RWPE1 (cell line): Measurements from ENCODE around the gene TIMM17B.
A peak's percentile ranks its signal among the peaks of the same experiment; 100 is the strongest.
"Not testable (repeated sequence)": the region's sequence is repeated elsewhere in the genome, so short reads cannot be mapped to it uniquely, and the experiment has no call there.

ENCODE experiments used
- CTCF ChIA-PET: fragments of 350-600 bp; sonication (Branson Sonifier 250); formaldehyde crosslinking; extraction: SDS; loops from one replicate; lab custom pipeline; 2021; lab: Yijun Ruan, JAX
- POLR2A ChIA-PET: fragments of 400-600 bp; formaldehyde crosslinking; extraction: SDS; loops from one replicate; lab custom pipeline; 2020; ENCODE audit warnings: antibody characterized with exemption; ENCODE audit not compliant: low non-redundant PET; lab: Yijun Ruan, JAX
- DNase-seq: peaks from one replicate; pipeline ENCODE4 v3.0.0; 2012; ENCODE audit warnings: low spot score
- H3K27ac ChIP-seq: fragments of 450-650 bp; 2 replicates; pipeline ENCODE4 v1.5.1; 2017
- CTCF ChIP-seq: fragments of 450-650 bp; conservative IDR thresholded peaks from 2 replicates; pipeline ENCODE4 v1.5.1; 2017; ENCODE audit warnings: low read depth, mild to moderate bottlenecking

TIMM17B gene

GRCh38 chrX:48864210-48864609, 33.4 kb downstream of the TIMM17B start:
- no peak for DNase-seq
- CTCF ChIA-PET = interaction anchor here (0.7 kb wide), 1 partner anchor 1784 kb away, joined by 4 read pairs; no protein-coding TSS in a partner anchor
- no peak overlapping the region for H3K27ac ChIP-seq
- TF ChIP-seq CTCF = no peak
- POLR2A ChIA-PET = no interaction called here

GRCh38 chrX:48854898-48855297, 42.7 kb downstream of the TIMM17B start:
- peak; percentile 38 for TF ChIP-seq CTCF
- H3K27ac ChIP-seq = no peak overlapping the region
- ChIA-PET POLR2A (no interaction called here), CTCF (no interaction called here)
- DNase-seq = no peak

DNA sequence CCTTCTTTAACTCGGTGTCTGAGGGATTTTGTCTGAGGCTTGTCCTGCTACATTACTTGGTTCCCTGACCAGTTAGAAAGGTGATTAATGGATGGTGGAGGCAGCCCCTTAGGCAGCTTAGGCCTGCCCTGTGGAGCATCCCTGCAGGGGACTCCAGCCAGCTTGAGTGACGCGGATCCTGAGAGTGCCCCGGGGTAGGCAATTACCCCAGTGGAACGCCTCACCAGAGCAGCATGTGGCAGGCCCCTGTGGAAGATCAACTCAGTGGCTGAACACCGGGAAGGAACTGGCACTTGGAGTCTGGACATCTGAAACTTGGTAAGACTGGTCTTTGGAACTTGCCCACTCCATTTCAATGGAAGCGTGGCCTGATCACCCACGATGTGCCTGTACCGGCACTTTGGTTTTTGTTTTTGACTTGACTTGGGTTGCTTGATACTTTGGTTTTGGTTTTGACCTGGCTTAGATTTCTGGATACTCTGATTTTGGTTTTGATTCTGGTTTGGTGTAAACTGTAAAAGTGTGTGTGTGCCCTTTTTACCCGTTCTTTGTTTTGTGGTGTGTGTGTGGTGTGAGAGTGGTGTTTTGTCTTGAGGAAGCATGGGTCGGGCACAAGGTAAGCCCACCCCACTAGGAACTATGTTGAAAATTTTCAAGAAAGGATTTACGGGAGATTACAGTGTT, 43.3 kb downstream of the TIMM17B start:
- POLR2A ChIA-PET, CTCF ChIA-PET, DNase-seq, H3K27ac ChIP-seq: not testable (repeated sequence)

GRCh38 chrX:48853494-48853893, 44.1 kb downstream of the TIMM17B start:
- POLR2A ChIA-PET, H3K27ac ChIP-seq, CTCF ChIA-PET, DNase-seq: not testable (repeated sequence)

DNA sequence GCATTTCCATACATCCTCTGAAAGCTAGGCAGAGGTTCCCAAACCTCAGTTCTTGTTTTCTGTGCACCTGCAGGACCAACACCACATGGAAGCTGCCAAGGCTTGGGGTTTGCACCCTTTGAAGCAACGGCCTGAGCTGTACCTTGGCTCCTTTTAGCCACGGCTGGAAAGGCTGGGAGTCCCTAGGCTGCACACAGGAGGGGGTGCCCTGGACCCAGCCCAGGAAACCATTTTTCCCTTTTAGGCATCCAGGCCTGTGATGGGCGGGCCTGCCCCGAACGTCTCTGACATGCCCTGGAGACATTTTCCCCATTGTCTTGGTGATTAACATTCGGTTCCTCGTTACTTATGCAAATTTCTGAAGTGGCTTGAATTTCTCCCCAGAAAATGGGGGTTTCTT, 44.7 kb downstream of the TIMM17B start:
- POLR2A ChIA-PET = no interaction called here
- DNase-seq = no peak
- H3K27ac ChIP-seq = no peak overlapping the region
- no peak for TF ChIP-seq CTCF
- CTCF ChIA-PET = no interaction called here

GRCh38 chrX:48848847-48849246, 48.7 kb downstream of the TIMM17B start:
- ChIA-PET CTCF (interaction anchor here (0.6 kb wide), 1 partner anchor 253 kb away, joined by 4 read pairs; no protein-coding TSS in a partner anchor), POLR2A (no interaction called here)
- no peak for TF ChIP-seq CTCF
- DNase-seq = no peak
- no peak overlapping the region for H3K27ac ChIP-seq
